Stomach (tissue), 4 donors: Measurements from ENCODE around the gene TIGD1.

ENCODE experiments used
- EP300 ChIP-seq: sonication (generic); formaldehyde crosslinking; IDR thresholded peaks from one replicate; pipeline ENCODE4 v1.6.1; 2017; ENCODE audit warnings: antibody characterized with exemption
- POLR2A ChIP-seq, 4 donors: fragments of 450-650 bp; IDR thresholded peaks; one replicate each; pipeline ENCODE4 v1.6.1; 2016; ENCODE audit warnings: antibody characterized with exemption in 4 of 4, control low read depth in 2 of 4, mild to moderate bottlenecking in 1 of 4, moderate library complexity in 1 of 4
- POLR2AphosphoS5 ChIP-seq, 3 donors: sonication (generic); formaldehyde crosslinking; IDR thresholded peaks; one replicate each; pipeline ENCODE4 v1.6.1; 2016; ENCODE audit warnings: antibody characterized with exemption in 3 of 3
- TF ChIP-seq, protein P1 (sequence below), 7 experiments: fragments of 450-650 bp in 4 of 7; fragments of 200-600 bp in 3 of 7; sonication (generic) in 3 of 7; IDR thresholded peaks; one replicate each; pipeline ENCODE4 v1.5.1; 2016 to 2019; ENCODE audit warnings: antibody characterized with exemption in 7 of 7, control low read depth in 2 of 7, mild to moderate bottlenecking in 1 of 7

DNA sequence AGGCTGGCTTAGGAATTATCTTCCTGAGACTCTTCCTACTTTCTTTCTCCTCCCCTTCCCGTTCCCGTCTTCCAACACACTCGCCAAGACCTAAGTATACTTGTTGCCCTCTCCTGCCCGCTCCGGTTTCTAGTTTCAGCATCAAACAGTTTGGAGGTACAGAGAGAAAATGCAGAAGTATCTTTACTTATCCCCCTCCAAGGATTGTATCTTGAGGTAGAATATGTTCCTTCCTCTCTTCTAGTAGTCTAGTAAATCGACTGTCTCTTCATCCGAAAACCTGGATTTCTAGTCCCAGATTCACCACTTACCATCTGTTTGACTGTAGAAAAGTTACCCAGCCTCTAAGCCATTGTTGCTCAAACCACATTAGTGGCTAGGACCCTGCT is 887 bp upstream of the TIGD1 start:
- TF ChIP-seq POLR2AphosphoS5 (IDR thresholded peaks at IDR 0.05) = no peak
- TF ChIP-seq, protein P1, sequence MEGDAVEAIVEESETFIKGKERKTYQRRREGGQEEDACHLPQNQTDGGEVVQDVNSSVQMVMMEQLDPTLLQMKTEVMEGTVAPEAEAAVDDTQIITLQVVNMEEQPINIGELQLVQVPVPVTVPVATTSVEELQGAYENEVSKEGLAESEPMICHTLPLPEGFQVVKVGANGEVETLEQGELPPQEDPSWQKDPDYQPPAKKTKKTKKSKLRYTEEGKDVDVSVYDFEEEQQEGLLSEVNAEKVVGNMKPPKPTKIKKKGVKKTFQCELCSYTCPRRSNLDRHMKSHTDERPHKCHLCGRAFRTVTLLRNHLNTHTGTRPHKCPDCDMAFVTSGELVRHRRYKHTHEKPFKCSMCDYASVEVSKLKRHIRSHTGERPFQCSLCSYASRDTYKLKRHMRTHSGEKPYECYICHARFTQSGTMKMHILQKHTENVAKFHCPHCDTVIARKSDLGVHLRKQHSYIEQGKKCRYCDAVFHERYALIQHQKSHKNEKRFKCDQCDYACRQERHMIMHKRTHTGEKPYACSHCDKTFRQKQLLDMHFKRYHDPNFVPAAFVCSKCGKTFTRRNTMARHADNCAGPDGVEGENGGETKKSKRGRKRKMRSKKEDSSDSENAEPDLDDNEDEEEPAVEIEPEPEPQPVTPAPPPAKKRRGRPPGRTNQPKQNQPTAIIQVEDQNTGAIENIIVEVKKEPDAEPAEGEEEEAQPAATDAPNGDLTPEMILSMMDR (IDR thresholded peaks at IDR 0.05) = no peak
- TF ChIP-seq EP300 = no peak
- TF ChIP-seq POLR2A (IDR thresholded peaks at IDR 0.05) = no peak
